Sigmoid colon (tissue), 7 donors: Measurements from ENCODE around the gene TBL1XR1. TPM values are rescaled to one million over a fixed set of nuclear protein-coding genes. Genes with fewer than 3 reads are reported as not detected.
"Not testable (repeated sequence)": the region's sequence is repeated elsewhere in the genome, so short reads cannot be mapped to it uniquely, and the experiment has no call there.

Source experiments
- DNase-seq: peaks from one replicate; pipeline ENCODE4 v3.0.0-alpha.2; 2019
- H3K27ac ChIP-seq, 4 donors: fragments of 200-600 bp; sonication (generic); one replicate each; pipeline ENCODE4 v1.5.1; 2016 to 2019; ENCODE audit warnings: mild to moderate bottlenecking in 1 of 4
- H3K27me3 ChIP-seq, 3 donors: fragments of 200-600 bp; sonication (generic); one replicate each; pipeline ENCODE4 v1.5.1; 2019; ENCODE audit warnings: mild to moderate bottlenecking in 1 of 3
- H3K36me3 ChIP-seq, 4 donors: fragments of 200-600 bp; sonication (generic); one replicate each; pipeline ENCODE4 v1.5.1; 2016 to 2019
- H3K4me1 ChIP-seq, 4 donors: fragments of 200-600 bp; sonication (generic); one replicate each; pipeline ENCODE4 v1.5.1; 2017 to 2019
- H3K4me3 ChIP-seq, 4 donors: fragments of 200-600 bp; sonication (generic); one replicate each; pipeline ENCODE4 v1.5.1; 2017 to 2019; ENCODE audit warnings: mild to moderate bottlenecking in 2 of 4, moderate library complexity in 1 of 4
- H3K9me3 ChIP-seq, 4 donors: fragments of 200-600 bp in 3 of 4; sonication (generic) in 3 of 4; one replicate each; pipeline versions ENCODE4 v1.5.1 to v1.6.1; 2013 to 2019
- EP300 ChIP-seq, 4 donors: sonication (generic); formaldehyde crosslinking; IDR thresholded peaks; one replicate each; pipeline ENCODE4 v1.6.1; 2017; ENCODE audit warnings: antibody characterized with exemption in 4 of 4
- POLR2A ChIP-seq, 2 donors: fragments of 450-650 bp; IDR thresholded peaks; one replicate each; pipeline ENCODE4 v1.6.1; 2016; ENCODE audit warnings: antibody characterized with exemption in 2 of 2, mild to moderate bottlenecking in 2 of 2, moderate library complexity in 2 of 2
- POLR2AphosphoS5 ChIP-seq, 4 donors: sonication (generic); formaldehyde crosslinking; IDR thresholded peaks; one replicate each; pipeline ENCODE4 v1.6.1; 2017; ENCODE audit warnings: antibody characterized with exemption in 4 of 4
- WGBS, 2 donors: extraction: QIAGEN DNeasy Blood & Tissue Kit; methylation state at CpG; one replicate each; pipeline ENCODE4 v1.1.7; 2013; 5-methylcytosine and 5-hydroxymethylcytosine counted together
- intact Hi-C: fragments of 100-400 bp; cut with DNase I; formaldehyde crosslinking; loops from one replicate; pipeline ENCODE4 v1.15.1; 2023
- polyA plus RNA-seq, 3 donors: library from polyadenylated mRNA; stranded (reverse); fragments of 200-250 nt; gene quantifications; one replicate each; pipeline ENCODE4 v1.2.3, GENCODE V29; 2013
- total RNA-seq, 4 donors: library from RNA; depleted of rRNA; stranded (reverse); fragments of >200 nt; gene quantifications; one replicate each; pipeline ENCODE4 v1.1.0, GENCODE V29; 2016
- TF ChIP-seq, protein P1 (sequence below), 4 experiments: fragments of 450-650 bp in 3 of 4; fragments of 200-600 bp in 1 of 4; IDR thresholded peaks; one replicate each; pipeline ENCODE4 v1.5.1; 2016 to 2019; ENCODE audit warnings: antibody characterized with exemption in 4 of 4, mild to moderate bottlenecking in 3 of 4, moderate library complexity in 2 of 4
- donor health status: healthy with polysubstance abuse.
- donor health status: Bipolar disorder and iron deficiency.
- donor health status: healthy.

Gene TBL1XR1
- total and polyA plus RNA-seq, 7 donors = 20.4 to 131 (median 88.9) TPM

DNA sequence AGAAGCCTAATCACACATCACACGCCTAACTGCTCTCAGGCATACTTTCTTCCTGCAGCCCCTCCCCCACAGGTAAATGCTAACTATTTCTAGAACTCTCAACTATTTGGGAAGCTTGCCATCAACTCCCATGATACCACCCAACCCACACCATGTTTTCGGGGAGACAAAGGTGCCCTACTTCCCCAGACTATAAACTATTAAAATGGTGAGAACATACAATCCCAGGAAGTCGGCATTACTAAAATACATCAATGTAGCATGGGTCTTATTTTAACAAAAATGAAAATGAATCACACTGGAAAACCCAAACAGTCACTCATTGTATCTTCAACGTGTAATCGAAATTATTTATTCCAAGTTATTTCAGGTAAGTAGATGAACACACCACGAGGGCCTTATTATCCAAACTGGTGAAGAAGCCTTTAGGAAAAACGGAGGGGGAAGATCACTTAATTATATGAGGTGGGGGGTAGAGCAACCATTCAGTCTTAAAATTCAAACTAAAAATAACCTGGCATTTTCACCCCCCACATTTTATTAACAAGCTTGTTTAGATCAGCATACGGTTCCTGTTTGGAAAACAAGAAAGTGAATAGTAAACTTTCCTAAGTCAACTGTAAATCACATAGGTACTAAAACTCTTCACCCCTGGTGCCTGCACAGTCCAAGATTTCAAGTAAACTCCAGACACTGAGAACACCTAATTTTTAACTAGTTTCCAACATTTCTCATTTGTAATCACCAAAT is 1.9 kb downstream of the TBL1XR1 start:
- H3K27me3 ChIP-seq = no peaks in the 10 kb centered on the region
- intact Hi-C loops = loop anchor here (5.0 to 10.0 kb wide), 2 partner anchors 399 to 1132 kb away; no protein-coding TSS in a partner anchor
- H3K36me3 ChIP-seq = no peaks in the 10 kb centered on the region
- peaks cover 0 to 60% (median 38%) of the 10 kb centered on the region in 4 donors for H3K4me1 ChIP-seq
- WGBS, 2 donors = 2% methylated on average over 8 of the region's 8 CpGs
- H3K9me3 ChIP-seq = no peaks in the 10 kb centered on the region
- DNase-seq = no peak
- peak overlapping the region; percentile 98 to 100 (median 99) for H3K27ac ChIP-seq
- H3K4me3 ChIP-seq = peak overlapping the region; percentile 91 to 99 (median 97)
- TF ChIP-seq, protein P1, sequence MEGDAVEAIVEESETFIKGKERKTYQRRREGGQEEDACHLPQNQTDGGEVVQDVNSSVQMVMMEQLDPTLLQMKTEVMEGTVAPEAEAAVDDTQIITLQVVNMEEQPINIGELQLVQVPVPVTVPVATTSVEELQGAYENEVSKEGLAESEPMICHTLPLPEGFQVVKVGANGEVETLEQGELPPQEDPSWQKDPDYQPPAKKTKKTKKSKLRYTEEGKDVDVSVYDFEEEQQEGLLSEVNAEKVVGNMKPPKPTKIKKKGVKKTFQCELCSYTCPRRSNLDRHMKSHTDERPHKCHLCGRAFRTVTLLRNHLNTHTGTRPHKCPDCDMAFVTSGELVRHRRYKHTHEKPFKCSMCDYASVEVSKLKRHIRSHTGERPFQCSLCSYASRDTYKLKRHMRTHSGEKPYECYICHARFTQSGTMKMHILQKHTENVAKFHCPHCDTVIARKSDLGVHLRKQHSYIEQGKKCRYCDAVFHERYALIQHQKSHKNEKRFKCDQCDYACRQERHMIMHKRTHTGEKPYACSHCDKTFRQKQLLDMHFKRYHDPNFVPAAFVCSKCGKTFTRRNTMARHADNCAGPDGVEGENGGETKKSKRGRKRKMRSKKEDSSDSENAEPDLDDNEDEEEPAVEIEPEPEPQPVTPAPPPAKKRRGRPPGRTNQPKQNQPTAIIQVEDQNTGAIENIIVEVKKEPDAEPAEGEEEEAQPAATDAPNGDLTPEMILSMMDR (IDR thresholded peaks at IDR 0.05) = no peak
- TF ChIP-seq POLR2A (IDR thresholded peaks at IDR 0.05) (no peak), EP300 (IDR thresholded peaks at IDR 0.05) (no peak), POLR2AphosphoS5 (IDR thresholded peaks at IDR 0.05) (no peak)

DNA sequence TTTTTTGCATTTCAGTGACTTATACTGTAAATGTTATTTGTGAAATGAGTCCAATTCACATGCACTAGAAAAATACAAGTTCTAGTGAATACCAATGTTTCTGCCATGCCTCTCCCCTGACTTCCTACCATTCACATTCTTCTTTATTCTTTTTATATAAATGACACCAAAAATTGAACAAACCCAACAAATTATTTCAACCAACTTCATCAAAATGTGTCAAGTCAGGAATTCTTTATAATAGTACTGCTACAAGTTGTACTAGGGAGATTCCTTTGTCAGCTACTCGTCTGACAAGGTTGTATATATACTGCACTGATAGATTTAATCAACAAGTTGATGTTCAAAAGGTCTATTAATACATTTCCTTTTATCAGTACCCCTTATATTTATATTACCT is 3.0 kb downstream of the TBL1XR1 start:
- no peak for TF ChIP-seq POLR2AphosphoS5 (IDR thresholded peaks at IDR 0.05)
- TF ChIP-seq, protein P1 (IDR thresholded peaks at IDR 0.05) = no peak
- TF ChIP-seq POLR2A (IDR thresholded peaks at IDR 0.05) = no peak
- TF ChIP-seq EP300 (IDR thresholded peaks at IDR 0.05) = no peak
- Histone ChIP-seq H3K27me3 (no peaks in the 10 kb centered on the region), H3K9me3 (no peaks in the 10 kb centered on the region), H3K36me3 (no peaks in the 10 kb centered on the region), H3K27ac (peak overlapping the region; percentile 54 to 100 (median 98)), H3K4me3 (peak overlapping the region in 1 of 4 donors; percentile 96), H3K4me1 (peaks cover 0 to 60% (median 41%) of the 10 kb centered on the region in 4 donors)
- no peak for DNase-seq
- intact Hi-C loops = loop anchor here (10.0 kb wide), 1 partner anchor 401 kb away; no protein-coding TSS in a partner anchor
- WGBS, 2 donors = 10 to 20% methylated on average over 1 of the region's 1 CpG

DNA sequence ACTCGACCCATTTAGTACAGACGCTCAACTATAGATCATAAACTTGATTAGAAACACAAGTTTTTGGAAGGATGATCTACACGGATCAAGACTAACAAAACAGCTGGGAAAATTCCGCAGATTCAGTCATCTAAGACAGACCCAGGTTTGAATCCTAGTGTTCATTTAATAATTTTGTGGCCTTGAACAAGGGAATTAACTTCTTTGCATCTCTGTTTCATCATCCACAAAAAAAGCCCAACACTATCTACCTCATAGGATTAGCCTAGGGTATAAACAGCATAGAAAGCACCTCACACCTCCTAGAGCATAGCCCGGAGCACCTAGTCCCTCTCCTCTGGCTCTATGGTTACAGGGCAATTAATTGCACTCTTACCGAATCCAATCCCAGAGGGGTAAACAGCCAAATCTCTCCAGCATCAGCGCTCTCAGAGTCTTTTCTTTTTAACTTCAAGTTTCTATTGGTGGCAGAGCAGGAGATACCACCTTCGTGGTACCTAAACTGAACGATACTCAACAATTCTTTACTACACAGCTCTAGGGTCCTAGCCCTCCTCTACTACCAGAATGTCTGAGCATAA is 3.5 kb downstream of the TBL1XR1 start:
- WGBS, 2 donors = 59 to 63% methylated on average over 9 of the region's 9 CpGs
- intact Hi-C loops = loop anchor here (10.0 kb wide), 1 partner anchor 401 kb away; no protein-coding TSS in a partner anchor
- Histone ChIP-seq H3K27me3 (no peaks in the 10 kb centered on the region), H3K4me1 (peaks cover 0 to 58% (median 37%) of the 10 kb centered on the region in 4 donors), H3K4me3 (no peak overlapping the region), H3K9me3 (no peaks in the 10 kb centered on the region), H3K27ac (peak overlapping the region; percentile 54 to 100 (median 98)), H3K36me3 (no peaks in the 10 kb centered on the region)
- TF ChIP-seq EP300 (IDR thresholded peaks at IDR 0.05) = no peak
- TF ChIP-seq, protein P1 (IDR thresholded peaks at IDR 0.05) = no peak
- TF ChIP-seq POLR2A (IDR thresholded peaks at IDR 0.05) = no peak
- no peak for TF ChIP-seq POLR2AphosphoS5 (IDR thresholded peaks at IDR 0.05)
- DNase-seq = no peak

DNA sequence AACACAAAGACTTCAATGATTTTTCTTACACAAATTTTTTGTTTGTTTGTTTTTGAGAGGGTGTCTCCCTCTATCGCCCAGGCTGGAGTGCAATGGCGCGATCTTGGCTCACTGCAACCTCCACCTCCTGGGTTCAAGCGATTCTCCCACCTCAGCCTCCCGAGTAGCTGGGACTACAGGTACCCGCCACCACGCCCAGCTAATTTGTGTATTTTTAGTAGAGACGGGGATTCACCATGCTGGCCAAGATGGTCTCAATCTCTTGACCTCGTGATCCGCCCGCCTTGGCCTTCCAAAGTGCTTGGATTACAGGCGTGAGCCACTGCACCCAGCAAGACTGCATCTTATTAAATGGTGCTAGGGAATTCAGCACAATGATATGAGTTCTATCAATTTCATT is 4.0 kb downstream of the TBL1XR1 start:
- intact Hi-C loops = loop anchor here (10.0 kb wide), 1 partner anchor 402 kb away; no protein-coding TSS in a partner anchor

More for the DNA sequence above, 4.0 kb downstream of the TBL1XR1 start:
- H3K27me3 ChIP-seq, H3K36me3 ChIP-seq, H3K9me3 ChIP-seq, H3K4me3 ChIP-seq, DNase-seq: not testable (repeated sequence)
- WGBS, 2 donors = 95 to 97% methylated on average over 12 of the region's 12 CpGs
- peak overlapping the region in 3 of 4 donors; percentile 98 to 100 (median 99) for H3K27ac ChIP-seq
- peaks cover 0 to 58% (median 37%) of the 10 kb centered on the region in 4 donors for H3K4me1 ChIP-seq
